H9 (cell line): ENCODE measurements around the gene PDE3B. TPM values are rescaled to one million over a fixed set of nuclear protein-coding genes. Genes with fewer than 3 reads are reported as not detected.

Experiments used
- DNase-seq: peaks from one replicate; pipeline ENCODE4 v3.0.0-alpha.2; 2017
- H2AFZ ChIP-seq: one replicate; pipeline ENCODE4 v1.6.1; 2013; ENCODE audit warnings: mild to moderate bottlenecking, low read length, control low read depth, moderate library complexity
- H2AK5ac ChIP-seq: 2 replicates; pipeline ENCODE4 v1.6.1; 2013; ENCODE audit warnings: low read length, control low read depth, mixed read lengths; ENCODE audit not compliant: insufficient read length
- H2BK120ac ChIP-seq: one replicate; pipeline ENCODE4 v1.6.1; 2013; ENCODE audit warnings: low read depth, mild to moderate bottlenecking, low read length, control low read depth, inconsistent platforms; ENCODE audit not compliant: poor library complexity, severe bottlenecking
- H2BK12ac ChIP-seq: 2 replicates; pipeline ENCODE4 v1.6.1; 2013; ENCODE audit warnings: low read length, control low read depth, mixed read lengths, low read depth; ENCODE audit not compliant: insufficient read length
- H2BK15ac ChIP-seq: 2 replicates; pipeline ENCODE4 v1.6.1; 2013; ENCODE audit warnings: low read depth, low read length, control low read depth
- H2BK20ac ChIP-seq: one replicate; pipeline ENCODE4 v1.6.1; 2013; ENCODE audit warnings: low read depth, mild to moderate bottlenecking, low read length, control low read depth, inconsistent platforms; ENCODE audit not compliant: poor library complexity, severe bottlenecking
- H2BK5ac ChIP-seq: 2 replicates; pipeline ENCODE4 v1.6.1; 2013; ENCODE audit warnings: low read length, control low read depth, mixed read lengths; ENCODE audit not compliant: insufficient read length
- H3K14ac ChIP-seq: 2 replicates; pipeline ENCODE4 v1.6.1; 2013; ENCODE audit warnings: low read length, control low read depth; ENCODE audit not compliant: insufficient read depth
- H3K18ac ChIP-seq: 2 replicates; pipeline ENCODE4 v1.6.1; 2013; ENCODE audit warnings: low read depth, mild to moderate bottlenecking, mixed read lengths, low read length, control low read depth; ENCODE audit not compliant: insufficient read length
- H3K23ac ChIP-seq: 2 replicates; pipeline ENCODE4 v1.6.1; 2013; ENCODE audit warnings: low read length, control low read depth, mixed read lengths, low read depth; ENCODE audit not compliant: insufficient read length
- H3K23me2 ChIP-seq: 2 replicates; pipeline ENCODE4 v1.6.1; 2013; ENCODE audit warnings: low read depth, mild to moderate bottlenecking, mixed read lengths, low read length, control low read depth; ENCODE audit not compliant: insufficient read length, poor library complexity, severe bottlenecking
- H3K27ac ChIP-seq: 2 replicates; pipeline ENCODE4 v1.5.1; 2013; ENCODE audit warnings: low read length, control low read depth, mixed read lengths, low read depth; ENCODE audit not compliant: insufficient read length
- H3K27me3 ChIP-seq: 2 replicates; pipeline ENCODE4 v1.6.1; 2013; ENCODE audit warnings: low read length, control low read depth, inconsistent platforms; ENCODE audit not compliant: insufficient read depth
- H3K4ac ChIP-seq: 2 replicates; pipeline ENCODE4 v1.6.1; 2013; ENCODE audit warnings: low read depth, mild to moderate bottlenecking, control low read depth, inconsistent platforms, low read length, moderate library complexity
- H3K4me1 ChIP-seq: 2 replicates; pipeline ENCODE4 v1.6.1; 2013; ENCODE audit warnings: low read length, control low read depth, inconsistent platforms; ENCODE audit not compliant: insufficient read depth
- H3K4me2 ChIP-seq: 2 replicates; pipeline ENCODE4 v1.6.1; 2013; ENCODE audit warnings: low read length, control low read depth, mixed read lengths; ENCODE audit not compliant: insufficient read length, insufficient read depth
- H3K56ac ChIP-seq: 2 replicates; pipeline ENCODE4 v1.6.1; 2013; ENCODE audit warnings: low read depth, mild to moderate bottlenecking, mixed read lengths, low read length, control low read depth; ENCODE audit not compliant: insufficient read length
- H3K79me1 ChIP-seq: 2 replicates; pipeline ENCODE4 v1.6.1; 2013; ENCODE audit warnings: low read depth, mild to moderate bottlenecking, moderate library complexity, low read length, control low read depth, inconsistent platforms; ENCODE audit not compliant: insufficient read depth, poor library complexity, severe bottlenecking
- H3K79me2 ChIP-seq: 2 replicates; pipeline ENCODE4 v1.6.1; 2013; ENCODE audit warnings: low read length, control low read depth, inconsistent platforms; ENCODE audit not compliant: insufficient read depth
- H3K9ac ChIP-seq: 2 replicates; pipeline ENCODE4 v1.6.1; 2013; ENCODE audit warnings: low read length, control low read depth, mixed read lengths; ENCODE audit not compliant: insufficient read length; ENCODE audit errors: extremely low read depth
- H3K9me3 ChIP-seq: one replicate; pipeline ENCODE4 v1.6.1; 2013; ENCODE audit warnings: low read depth, low read length, inconsistent platforms; ENCODE audit not compliant: control insufficient read depth
- H3T11ph ChIP-seq: one replicate; pipeline ENCODE4 v1.6.1; 2013; ENCODE audit warnings: mild to moderate bottlenecking, low read length, control low read depth, inconsistent platforms
- H4K20me1 ChIP-seq: one replicate; pipeline ENCODE4 v1.6.1; 2013; ENCODE audit not compliant: control insufficient read depth, insufficient read length, insufficient read depth
- H4K5ac ChIP-seq: 2 replicates; pipeline ENCODE4 v1.6.1; 2013; ENCODE audit warnings: low read depth, mild to moderate bottlenecking, mixed read lengths, low read length, control low read depth; ENCODE audit not compliant: insufficient read length
- H4K8ac ChIP-seq: replicated peaks from 2 replicates; pipeline ENCODE4 v1.6.1; 2013; ENCODE audit warnings: low read length, control low read depth, mixed read lengths, low read depth; ENCODE audit not compliant: insufficient read length
- H4K91ac ChIP-seq: 2 replicates; pipeline ENCODE4 v1.6.1; 2013; ENCODE audit warnings: low read depth, mild to moderate bottlenecking, moderate library complexity, mixed read lengths, low read length, control low read depth; ENCODE audit not compliant: insufficient read length
- H3K27ac Mint-ChIP-seq, 3 experiments: 2 replicates in 2 of 3; 3 replicates in 1 of 3; pipeline ENCODE4 v1.8.0; 2020 to 2021; ENCODE audit warnings: mixed read lengths in 3 of 3, mild to moderate bottlenecking in 1 of 3, moderate library complexity in 1 of 3
- H3K27me3 Mint-ChIP-seq: 2 replicates; pipeline ENCODE4 v1.8.0; 2021; ENCODE audit warnings: low read depth, mild to moderate bottlenecking, moderate library complexity, mixed read lengths
- H3K36me3 Mint-ChIP-seq, 3 experiments: 2 replicates in 2 of 3; 3 replicates in 1 of 3; pipeline ENCODE4 v1.8.0; 2020 to 2021; ENCODE audit warnings: low read depth in 3 of 3, mixed read lengths in 3 of 3; ENCODE audit not compliant: insufficient read depth in 1 of 3
- H3K4me1 Mint-ChIP-seq, 2 experiments: 2 replicates each; pipeline ENCODE4 v1.8.0; 2020; ENCODE audit warnings: mixed read lengths in 2 of 2
- H3K4me3 Mint-ChIP-seq, 2 experiments: 2 replicates in 1 of 2; 3 replicates in 1 of 2; pipeline ENCODE4 v1.8.0; 2020 to 2021; ENCODE audit warnings: mild to moderate bottlenecking in 2 of 2, mixed read lengths in 2 of 2, moderate library complexity in 1 of 2
- H3K9me3 Mint-ChIP-seq, 2 experiments: 2 replicates in 1 of 2; 3 replicates in 1 of 2; pipeline ENCODE4 v1.8.0; 2020; ENCODE audit warnings: mild to moderate bottlenecking in 2 of 2, mixed read lengths in 2 of 2, moderate library complexity in 1 of 2
- total RNA-seq: library from RNA; stranded (reverse); gene quantifications from 2 replicates; pipeline ENCODE4 v1.2.1, GENCODE V29; 2021
- TF ChIP-seq, protein P1 (sequence below): fragments of 200-600 bp; sonication (generic); conservative IDR thresholded peaks from 3 replicates; pipeline ENCODE4 v1.8.0; 2021; ENCODE audit warnings: antibody characterized with exemption, mild to moderate bottlenecking

The PDE3B gene
- total RNA-seq, 1 experiment from 2014 or later = 6.6 TPM

DNA sequence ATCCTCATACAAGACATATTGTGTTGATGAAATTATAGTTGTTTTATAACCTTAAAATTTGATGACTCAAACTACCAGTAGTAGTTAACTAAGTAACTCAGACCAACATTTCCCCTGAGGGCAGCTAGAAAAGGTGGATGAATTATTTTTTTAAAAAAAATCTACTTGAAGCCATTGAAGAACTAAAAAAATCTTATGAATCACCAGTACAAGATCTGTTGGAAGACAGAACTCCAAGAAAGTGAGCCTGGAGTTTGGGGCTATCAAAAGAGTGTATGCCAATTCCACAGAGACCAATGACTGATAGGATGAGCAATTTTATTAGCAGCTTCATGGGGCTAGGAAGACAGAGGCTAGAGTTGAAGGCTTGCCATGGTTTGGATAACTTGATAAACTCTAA lies 176.0 kb downstream of the PDE3B start:
- no peak overlapping the region for H2BK15ac ChIP-seq
- Mint-ChIP-seq H3K27ac (no peak overlapping the region), H3K36me3 (peaks cover 7 to 13% (median 9%) of the 10 kb centered on the region in 3 experiments; a peak in 6 of 7 replicates), H3K9me3 (peaks cover 0 to 8% of the 10 kb centered on the region in 2 experiments; a peak in 1 of 5 replicates), H3K4me1 (no peaks in the 10 kb centered on the region), H3K4me3 (no peak overlapping the region), H3K27me3 (no peaks in the 10 kb centered on the region)
- H3T11ph ChIP-seq = no peak overlapping the region
- no peak overlapping the region for H3K14ac ChIP-seq
- no peaks in the 10 kb centered on the region for H3K79me2 ChIP-seq
- no peak overlapping the region for H3K9ac ChIP-seq
- H3K4ac ChIP-seq = no peak overlapping the region
- no peaks in the 10 kb centered on the region for H3K79me1 ChIP-seq
- TF ChIP-seq, protein P1, sequence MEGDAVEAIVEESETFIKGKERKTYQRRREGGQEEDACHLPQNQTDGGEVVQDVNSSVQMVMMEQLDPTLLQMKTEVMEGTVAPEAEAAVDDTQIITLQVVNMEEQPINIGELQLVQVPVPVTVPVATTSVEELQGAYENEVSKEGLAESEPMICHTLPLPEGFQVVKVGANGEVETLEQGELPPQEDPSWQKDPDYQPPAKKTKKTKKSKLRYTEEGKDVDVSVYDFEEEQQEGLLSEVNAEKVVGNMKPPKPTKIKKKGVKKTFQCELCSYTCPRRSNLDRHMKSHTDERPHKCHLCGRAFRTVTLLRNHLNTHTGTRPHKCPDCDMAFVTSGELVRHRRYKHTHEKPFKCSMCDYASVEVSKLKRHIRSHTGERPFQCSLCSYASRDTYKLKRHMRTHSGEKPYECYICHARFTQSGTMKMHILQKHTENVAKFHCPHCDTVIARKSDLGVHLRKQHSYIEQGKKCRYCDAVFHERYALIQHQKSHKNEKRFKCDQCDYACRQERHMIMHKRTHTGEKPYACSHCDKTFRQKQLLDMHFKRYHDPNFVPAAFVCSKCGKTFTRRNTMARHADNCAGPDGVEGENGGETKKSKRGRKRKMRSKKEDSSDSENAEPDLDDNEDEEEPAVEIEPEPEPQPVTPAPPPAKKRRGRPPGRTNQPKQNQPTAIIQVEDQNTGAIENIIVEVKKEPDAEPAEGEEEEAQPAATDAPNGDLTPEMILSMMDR = no peak
- H2BK12ac ChIP-seq = no peak overlapping the region
- no peak overlapping the region for H2BK5ac ChIP-seq
- H4K20me1 ChIP-seq = no peaks in the 10 kb centered on the region
- no peak overlapping the region for H3K56ac ChIP-seq
- no peak overlapping the region for H4K5ac ChIP-seq
- H3K27ac ChIP-seq = no peak overlapping the region
- no peak overlapping the region for H3K4me2 ChIP-seq
- H2BK120ac ChIP-seq = no peak overlapping the region
- H3K27me3 ChIP-seq = no peaks in the 10 kb centered on the region
- no peak overlapping the region for H4K8ac ChIP-seq
- no peak overlapping the region for H2AK5ac ChIP-seq
- H2AFZ ChIP-seq = no peak overlapping the region
- no peak for DNase-seq
- no peaks in the 10 kb centered on the region for H3K9me3 ChIP-seq
- no peak overlapping the region for H3K23ac ChIP-seq
- no peak overlapping the region for H2BK20ac ChIP-seq
- no peak overlapping the region for H4K91ac ChIP-seq
- H3K23me2 ChIP-seq = no peaks in the 10 kb centered on the region
- no peak overlapping the region for H3K18ac ChIP-seq
- no peaks in the 10 kb centered on the region for H3K4me1 ChIP-seq
